ENCODE measurements around the gene EFCAB14.

DNA sequence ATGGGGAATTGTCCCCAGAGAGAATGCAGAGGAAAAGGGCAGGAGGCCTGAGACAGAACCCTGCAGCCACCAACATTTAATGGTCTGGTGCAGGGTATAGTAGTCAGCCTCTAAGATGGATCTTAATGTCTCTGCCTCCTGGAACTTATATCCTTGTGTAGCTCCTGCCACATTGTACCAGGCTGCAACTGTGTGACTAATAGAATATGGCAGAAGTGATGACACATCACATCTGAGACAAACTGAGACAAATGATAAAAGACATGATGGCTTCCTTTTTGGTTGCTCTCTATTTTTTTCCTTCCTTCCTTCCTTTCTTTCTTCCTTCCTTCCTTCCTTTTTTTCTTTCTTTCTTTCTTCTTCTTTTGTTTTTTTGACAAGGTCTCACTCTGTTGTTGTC lies 42.8 kb upstream of the EFCAB14 start:
- TF ChIP-seq EZH2 (IDR thresholded peaks at IDR 0.05; ENCODE audit: insufficient read depth, poor library complexity, severe bottlenecking) (no peak), EZH2phosphoT487 (IDR thresholded peaks at IDR 0.05; ENCODE audit: insufficient read depth, low read depth) (no peak)
